ENCODE data around the gene ZNF697. TPM values are rescaled to one million over a fixed set of nuclear protein-coding genes. Genes with fewer than 3 reads are reported as not detected.
A peak's percentile ranks its signal among the peaks of the same experiment; 100 is the strongest.

ZNF697 gene
- total and polyA plus RNA-seq, 9 of the 15 experiments (the other 6 are each of a cell fraction or from before 2014, with no cell fraction given) = 2.1 to 13.6 (median 8.3) TPM

GRCh38 chr1:119647734-119648619, at the start of gene ZNF697 (continued):
- peak in 1 of 2 experiments; percentile 71; a peak in 1 of 4 replicates for TF ChIP-seq MNT (conservative IDR thresholded peaks at IDR 0.05)
- TF ChIP-seq ZNF507 (tag; conservative IDR thresholded peaks at IDR 0.05) = no peak
- TF ChIP-seq MIER1 (IDR thresholded peaks at IDR 0.05; ENCODE audit: low read depth) = no peak; the same call in 1 of the 2 replicates
- no peak for TF ChIP-seq ZNF551 (CRISPR knock-in tag; IDR thresholded peaks at IDR 0.05)
- TF ChIP-seq ARID1B (IDR thresholded peaks at IDR 0.05) = no peak; the same call in 1 of the 2 replicates
- TF ChIP-seq CBFA2T2 (conservative IDR thresholded peaks at IDR 0.05) = no peak
- TF ChIP-seq, protein P1, sequence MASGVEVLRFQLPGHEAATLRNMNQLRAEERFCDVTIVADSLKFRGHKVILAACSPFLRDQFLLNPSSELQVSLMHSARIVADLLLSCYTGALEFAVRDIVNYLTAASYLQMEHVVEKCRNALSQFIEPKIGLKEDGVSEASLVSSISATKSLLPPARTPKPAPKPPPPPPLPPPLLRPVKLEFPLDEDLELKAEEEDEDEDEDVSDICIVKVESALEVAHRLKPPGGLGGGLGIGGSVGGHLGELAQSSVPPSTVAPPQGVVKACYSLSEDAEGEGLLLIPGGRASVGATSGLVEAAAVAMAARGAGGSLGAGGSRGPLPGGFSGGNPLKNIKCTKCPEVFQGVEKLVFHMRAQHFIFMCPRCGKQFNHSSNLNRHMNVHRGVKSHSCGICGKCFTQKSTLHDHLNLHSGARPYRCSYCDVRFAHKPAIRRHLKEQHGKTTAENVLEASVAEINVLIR (CRISPR knock-in tag; IDR thresholded peaks at IDR 0.05) = 0 out of 2 replicates have a peak, but pooled peaks have one; percentile 7
- no peak for TF ChIP-seq NR2C1 (IDR thresholded peaks at IDR 0.05)
- no peak for TF ChIP-seq NR2C1 (tag; IDR thresholded peaks at IDR 0.05)
- TF ChIP-seq EHMT2 (IDR thresholded peaks at IDR 0.05) = no peak
- no peak for TF ChIP-seq NCOR1 (IDR thresholded peaks at IDR 0.05)
- TF ChIP-seq, protein P2, sequence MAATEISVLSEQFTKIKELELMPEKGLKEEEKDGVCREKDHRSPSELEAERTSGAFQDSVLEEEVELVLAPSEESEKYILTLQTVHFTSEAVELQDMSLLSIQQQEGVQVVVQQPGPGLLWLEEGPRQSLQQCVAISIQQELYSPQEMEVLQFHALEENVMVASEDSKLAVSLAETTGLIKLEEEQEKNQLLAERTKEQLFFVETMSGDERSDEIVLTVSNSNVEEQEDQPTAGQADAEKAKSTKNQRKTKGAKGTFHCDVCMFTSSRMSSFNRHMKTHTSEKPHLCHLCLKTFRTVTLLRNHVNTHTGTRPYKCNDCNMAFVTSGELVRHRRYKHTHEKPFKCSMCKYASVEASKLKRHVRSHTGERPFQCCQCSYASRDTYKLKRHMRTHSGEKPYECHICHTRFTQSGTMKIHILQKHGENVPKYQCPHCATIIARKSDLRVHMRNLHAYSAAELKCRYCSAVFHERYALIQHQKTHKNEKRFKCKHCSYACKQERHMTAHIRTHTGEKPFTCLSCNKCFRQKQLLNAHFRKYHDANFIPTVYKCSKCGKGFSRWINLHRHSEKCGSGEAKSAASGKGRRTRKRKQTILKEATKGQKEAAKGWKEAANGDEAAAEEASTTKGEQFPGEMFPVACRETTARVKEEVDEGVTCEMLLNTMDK (IDR thresholded peaks at IDR 0.05; ENCODE audit: borderline replicate concordance, insufficient read depth, low read depth, low read length, poor library complexity, severe bottlenecking) = peak; percentile 71
- TF ChIP-seq ZNF592 (IDR thresholded peaks at IDR 0.05) = 0 out of 2 replicates have a peak, but pooled peaks have one; percentile 53
